Hepatocyte (in vitro differentiated cells): ENCODE data around the gene ZNF536. TPM values are rescaled to one million over a fixed set of nuclear protein-coding genes. Genes with fewer than 3 reads are reported as not detected.

Experiments used
- DNase-seq: peaks from one replicate; pipeline ENCODE4 v3.0.0-alpha.2; 2016; ENCODE audit warnings: low spot score
- H2AFZ ChIP-seq: fragments of 200-600 bp; sonication (generic); 2 replicates; pipeline ENCODE4 v1.6.0; 2016; ENCODE audit warnings: antibody characterized with exemption, mild to moderate bottlenecking
- H3K27ac ChIP-seq: fragments of 200-600 bp; sonication (generic); 2 replicates; pipeline ENCODE4 v1.5.1; 2016; ENCODE audit warnings: mild to moderate bottlenecking
- H3K27me3 ChIP-seq: fragments of 200-600 bp; sonication (generic); 2 replicates; pipeline ENCODE4 v1.6.1; 2016
- H3K36me3 ChIP-seq: fragments of 200-600 bp; sonication (generic); replicated peaks from 2 replicates; pipeline ENCODE4 v1.5.1; 2016; ENCODE audit warnings: low read depth; ENCODE audit not compliant: insufficient read depth
- H3K4me1 ChIP-seq: fragments of 200-600 bp; sonication (generic); 2 replicates; pipeline ENCODE4 v1.5.1; 2016; ENCODE audit warnings: mild to moderate bottlenecking, moderate library complexity; ENCODE audit not compliant: insufficient read depth
- H3K4me2 ChIP-seq: fragments of 200-600 bp; sonication (generic); 2 replicates; pipeline ENCODE4 v1.6.0; 2016
- H3K4me3 ChIP-seq: fragments of 200-600 bp; sonication (generic); 2 replicates; pipeline ENCODE4 v1.5.1; 2016; ENCODE audit warnings: mild to moderate bottlenecking
- H3K79me2 ChIP-seq: fragments of 200-600 bp; sonication (generic); 2 replicates; pipeline ENCODE4 v1.6.0; 2017; ENCODE audit warnings: mild to moderate bottlenecking
- H3K9me2 ChIP-seq: fragments of 200-600 bp; sonication (generic); replicated peaks from 2 replicates; pipeline ENCODE4 v1.6.0; 2017; ENCODE audit warnings: mild to moderate bottlenecking; ENCODE audit not compliant: insufficient read depth
- H3K9me3 ChIP-seq: fragments of 200-600 bp; sonication (generic); 2 replicates; pipeline ENCODE4 v1.5.1; 2016; ENCODE audit warnings: low read depth, mild to moderate bottlenecking
- H4K20me1 ChIP-seq: fragments of 200-600 bp; sonication (generic); 2 replicates; pipeline ENCODE4 v1.6.0; 2016; ENCODE audit warnings: mild to moderate bottlenecking; ENCODE audit not compliant: insufficient read depth, poor library complexity, severe bottlenecking
- CTCF ChIP-seq: fragments of 200-600 bp; sonication (generic); IDR thresholded peaks from 2 replicates; pipeline ENCODE4 v1.5.1; 2016; ENCODE audit warnings: antibody characterized with exemption, mild to moderate bottlenecking; ENCODE audit not compliant: poor library complexity
- EZH2 ChIP-seq: fragments of 200-600 bp; sonication (generic); IDR thresholded peaks from 2 replicates; pipeline ENCODE4 v1.6.1; 2016; ENCODE audit warnings: antibody characterized with exemption, mild to moderate bottlenecking, borderline replicate concordance
- EZH2phosphoT487 ChIP-seq: fragments of 200-600 bp; sonication (generic); IDR thresholded peaks from one replicate; pipeline ENCODE4 v1.6.1; 2018; ENCODE audit warnings: antibody characterized with exemption, mild to moderate bottlenecking, low read depth, moderate library complexity; ENCODE audit not compliant: unreplicated experiment, severe bottlenecking
- WGBS: methylation state at CpG from one replicate; pipeline ENCODE4 v1.1.6; 2016; ENCODE audit warnings: low lambda C conversion rate; ENCODE audit errors: missing lambda C conversion rate; 5-methylcytosine and 5-hydroxymethylcytosine counted together
- polyA plus RNA-seq: library from polyadenylated mRNA; unstranded; fragments of >200 nt; fragmentation: Nextera tagmentation; extraction: Ambion mirVana; gene quantifications from 2 replicates; pipeline ENCODE4 v1.2.1, GENCODE V29; 2016
- total RNA-seq: library from RNA; depleted of rRNA; stranded (reverse); fragments of >200 nt; gene quantifications from 2 replicates; pipeline ENCODE4 v1.2.3, GENCODE V29; 2014

The ZNF536 gene
- total and polyA plus RNA-seq, 2 experiments from 2014 or later: 4.1 to 7.5 TPM

- Histone ChIP-seq H3K9me2 (no peaks in the 10 kb centered on the region), H3K36me3 (no peaks in the 10 kb centered on the region), H3K79me2 (no peaks in the 10 kb centered on the region), H4K20me1 (no peaks in the 10 kb centered on the region), H3K4me3 (no peak overlapping the region), H3K27ac (no peak overlapping the region), H3K4me2 (no peak overlapping the region), H3K9me3 (no peaks in the 10 kb centered on the region), H2AFZ (no peak overlapping the region), H3K4me1 (peaks cover 9% of the 10 kb centered on the region), H3K27me3 (peaks cover 17% of the 10 kb centered on the region)
- DNase-seq: no peak
- TF ChIP-seq CTCF (no peak), EZH2phosphoT487 (no peak), EZH2 (no peak)
- WGBS: 89% methylated on average over 4 of the region's 4 CpGs
Measured at GRCh38 chr19:30401956-30402355, 29.8 kb downstream of the ZNF536 start.

- Histone ChIP-seq H4K20me1 (no peaks in the 10 kb centered on the region), H3K79me2 (no peaks in the 10 kb centered on the region), H3K27ac (no peak overlapping the region), H3K36me3 (no peaks in the 10 kb centered on the region), H3K9me2 (no peaks in the 10 kb centered on the region), H3K4me2 (peak overlapping the region; percentile 22), H3K4me1 (peaks cover 9% of the 10 kb centered on the region), H3K27me3 (peaks cover 14% of the 10 kb centered on the region), H2AFZ (no peak overlapping the region), H3K4me3 (no peak overlapping the region), H3K9me3 (no peaks in the 10 kb centered on the region)
- 69% methylated on average over 15 of the region's 15 CpGs for WGBS
- TF ChIP-seq CTCF (no peak), EZH2 (no peak), EZH2phosphoT487 (no peak)
- no peak for DNase-seq
Measured at GRCh38 chr19:30402436-30403202, 30.4 kb downstream of the ZNF536 start.

GRCh38 chr19:30403203-30403985 is 31.2 kb downstream of the ZNF536 start:
- peak overlapping the region; percentile 6 for H3K27ac ChIP-seq
- WGBS: 69% methylated on average over 12 of the region's 12 CpGs
- H3K27me3 ChIP-seq: peaks cover 14% of the 10 kb centered on the region
- TF ChIP-seq CTCF (no peak), EZH2phosphoT487 (no peak), EZH2 (no peak)
- H3K4me1 ChIP-seq: peaks cover 9% of the 10 kb centered on the region
- no peak overlapping the region for H2AFZ ChIP-seq
- no peaks in the 10 kb centered on the region for H3K9me3 ChIP-seq
- no peaks in the 10 kb centered on the region for H3K9me2 ChIP-seq
- peak overlapping the region; percentile 22 for H3K4me2 ChIP-seq
- no peak overlapping the region for H3K4me3 ChIP-seq
- no peaks in the 10 kb centered on the region for H3K79me2 ChIP-seq
- no peak for DNase-seq
- no peaks in the 10 kb centered on the region for H4K20me1 ChIP-seq
- H3K36me3 ChIP-seq: no peaks in the 10 kb centered on the region
